IPS-NIHi7 (cell line): Measurements from ENCODE around the gene MEDAG.

Experiments
- DNase-seq: peaks from one replicate; pipeline ENCODE4 v3.0.0; 2012; ENCODE audit warnings: mixed read lengths; ENCODE audit errors: extremely low spot score

Gene MEDAG

GRCh38 chr13:30872685-30873461, 33.2 kb upstream of the MEDAG start:
- peak; percentile 74 for DNase-seq

- DNase-seq = no peak
Observed at GRCh38 chr13:30873499-30873898, 32.6 kb upstream of the MEDAG start.

DNA sequence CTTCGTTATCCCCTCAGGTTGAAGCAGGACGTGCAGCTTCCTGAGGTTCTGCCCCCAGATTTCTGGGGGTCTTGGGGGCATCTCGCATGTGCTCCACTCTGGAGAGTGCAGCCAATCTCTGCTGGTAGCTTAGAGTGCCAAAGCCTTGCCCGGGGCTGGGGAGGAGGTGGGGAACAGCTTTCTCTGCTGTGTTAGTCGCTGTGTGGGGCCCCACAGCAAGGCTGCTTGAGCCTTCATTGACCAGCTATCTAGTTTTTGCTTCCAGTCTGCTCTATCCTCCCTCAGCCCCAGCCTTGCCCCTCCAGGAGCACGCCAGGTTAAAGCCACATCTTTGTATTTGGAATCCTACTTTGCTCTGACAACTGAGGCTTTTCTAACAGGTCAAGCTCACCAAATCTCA, 32.0 kb upstream of the MEDAG start:
- no peak for DNase-seq

GRCh38 chr13:30874561-30874960, 31.5 kb upstream of the MEDAG start:
- DNase-seq = no peak

DNA sequence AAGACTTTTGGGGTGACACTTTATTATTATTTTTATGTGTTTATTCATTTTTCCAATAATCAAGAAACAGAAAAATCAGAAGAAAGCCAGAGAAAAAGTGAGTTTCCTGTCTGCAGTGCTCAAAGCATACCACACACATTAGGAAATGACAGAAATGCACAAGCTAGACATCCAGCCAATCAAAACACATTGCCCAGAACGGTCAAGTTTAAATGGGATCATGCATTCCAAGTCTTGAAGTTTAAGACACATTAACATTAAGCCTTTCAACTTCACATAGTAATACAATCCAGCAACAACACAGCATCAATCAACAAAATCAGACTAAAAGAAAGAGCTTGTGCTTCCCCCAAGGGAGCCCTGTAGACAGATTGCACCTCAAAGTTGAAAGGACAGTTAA, 28.7 kb upstream of the MEDAG start:
- no peak for DNase-seq

DNA sequence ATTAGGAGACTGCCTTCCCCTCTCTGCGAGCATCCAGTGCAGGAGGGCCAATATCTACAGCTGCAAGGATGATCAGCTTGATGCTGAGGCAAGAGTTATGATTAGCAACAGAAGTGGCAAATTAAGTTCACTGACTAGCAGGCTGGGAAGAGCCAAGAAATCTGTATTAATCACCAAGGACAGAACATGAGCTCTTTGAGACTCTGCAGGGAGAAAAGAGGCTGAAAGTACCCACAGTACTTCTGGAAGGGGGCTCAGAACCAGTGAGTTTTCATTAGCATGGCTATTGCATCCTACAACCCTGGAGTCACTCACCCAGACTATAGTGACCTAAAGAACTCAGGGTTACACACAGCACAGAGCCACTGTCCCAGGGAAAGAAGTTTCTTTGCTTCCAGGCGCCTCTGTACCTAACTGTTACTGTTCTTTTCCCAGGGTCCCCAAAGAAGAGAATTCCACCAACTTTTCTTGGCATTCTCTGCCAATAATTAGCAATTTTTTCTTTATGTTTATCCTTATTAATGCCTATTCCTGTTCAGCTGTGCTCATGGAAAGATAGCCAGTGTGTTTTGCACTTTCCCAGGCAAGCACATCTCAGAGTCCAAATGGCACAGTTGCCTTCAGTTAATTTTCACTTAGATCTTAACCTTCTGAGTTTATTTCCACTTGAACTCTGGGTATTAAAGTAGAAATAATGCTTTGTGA, 25.8 kb upstream of the MEDAG start:
- DNase-seq = no peak

- no peak for DNase-seq
Observed at GRCh38 chr13:30880856-30881155, 25.3 kb upstream of the MEDAG start.

GRCh38 chr13:30881191-30881651, 24.9 kb upstream of the MEDAG start:
- DNase-seq = no peak

GRCh38 chr13:30882026-30882850, 23.8 kb upstream of the MEDAG start:
- no peak for DNase-seq

GRCh38 chr13:30882996-30883766, 22.9 kb upstream of the MEDAG start:
- DNase-seq = no peak

DNA sequence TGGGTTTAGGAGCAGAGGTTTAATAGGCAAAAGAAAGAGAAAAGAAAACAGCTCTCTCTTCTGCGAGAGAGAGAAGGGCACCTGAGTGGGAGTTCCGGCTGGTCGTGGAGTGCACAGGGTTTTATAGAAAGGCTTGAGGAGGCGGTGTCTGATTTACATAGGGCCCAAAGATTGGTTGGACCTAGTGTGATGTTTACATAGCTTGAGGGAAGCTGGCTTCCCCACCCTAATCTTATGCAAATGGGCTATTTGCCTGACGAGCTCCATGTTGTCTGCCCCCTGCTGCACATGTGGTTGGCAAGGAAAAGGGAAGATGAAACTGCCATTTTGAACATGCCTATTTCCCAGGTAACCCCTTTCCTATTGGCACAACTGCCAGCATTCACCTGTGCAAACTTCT, 21.5 kb upstream of the MEDAG start:
- no peak for DNase-seq

DNA sequence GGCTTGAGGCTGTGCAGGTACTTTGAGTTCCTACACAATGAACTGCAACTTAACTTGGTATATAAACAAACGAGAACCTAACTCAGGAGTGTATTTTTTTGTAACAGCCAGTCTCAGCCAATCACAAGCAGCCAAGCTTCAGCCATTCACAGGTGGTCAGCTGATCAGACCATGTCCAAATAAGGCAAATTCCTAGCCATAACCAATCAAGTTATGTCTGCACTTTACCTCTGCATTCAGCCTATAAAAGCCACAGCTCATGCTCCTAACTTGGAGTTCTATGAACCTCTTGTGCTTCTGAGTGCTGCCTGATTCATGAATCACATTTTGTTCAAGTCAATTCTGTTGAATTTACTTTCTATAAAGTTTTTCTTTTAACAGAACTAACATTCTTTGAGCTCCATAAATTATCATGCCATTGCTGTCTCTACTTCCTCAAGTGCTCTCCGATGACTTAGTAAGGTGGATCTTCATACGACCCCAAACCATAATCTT, 16.8 kb upstream of the MEDAG start:
- no peak for DNase-seq

DNA sequence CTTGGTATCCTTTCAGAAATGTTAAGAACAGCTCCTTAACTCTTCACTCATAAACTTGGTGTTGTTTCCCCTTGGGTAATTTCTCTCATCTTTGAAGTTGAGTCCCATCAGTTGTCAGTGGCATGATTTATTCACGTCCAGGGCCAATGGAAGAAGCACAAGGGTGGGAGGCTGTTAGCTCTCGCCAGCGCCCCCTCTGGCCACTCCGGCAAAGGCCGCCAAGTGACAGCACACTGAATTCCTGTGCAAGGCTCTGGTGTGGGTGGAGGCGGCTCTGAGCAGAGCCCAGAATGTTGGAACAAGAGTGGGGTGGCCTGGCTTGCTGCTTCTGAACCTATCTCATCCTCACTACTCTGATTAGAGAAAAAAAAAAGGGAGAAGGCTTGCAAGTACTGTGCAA, 13.1 kb upstream of the MEDAG start:
- peak; percentile 80 for DNase-seq

GRCh38 chr13:30895773-30896172, 10.3 kb upstream of the MEDAG start:
- no peak for DNase-seq

GRCh38 chr13:30898070-30898469, 8.0 kb upstream of the MEDAG start:
- peak; percentile 26 for DNase-seq

GRCh38 chr13:30898678-30899241, 7.3 kb upstream of the MEDAG start:
- DNase-seq = no peak

DNA sequence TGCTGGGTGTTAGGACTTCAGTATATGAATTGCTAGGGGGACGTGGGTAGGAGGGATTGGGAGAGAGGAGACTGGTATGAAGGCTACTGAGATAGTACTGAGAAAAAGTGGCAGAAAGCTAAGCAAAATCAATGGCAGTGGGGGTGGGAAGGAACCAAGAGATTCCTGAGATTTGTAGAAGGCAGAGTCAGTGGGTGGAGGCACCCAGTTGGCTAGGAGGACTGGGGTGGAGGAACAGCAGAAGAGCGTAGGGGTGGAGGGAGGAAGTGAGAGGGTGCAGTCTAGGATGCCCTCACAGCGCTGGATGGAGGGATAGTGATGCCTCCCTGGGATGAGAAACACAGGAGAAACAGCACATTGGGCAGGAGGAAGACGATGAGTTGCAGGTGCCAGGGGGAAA, 5.6 kb upstream of the MEDAG start:
- DNase-seq = no peak

GRCh38 chr13:30900952-30901749, 4.9 kb upstream of the MEDAG start:
- no peak for DNase-seq

DNA sequence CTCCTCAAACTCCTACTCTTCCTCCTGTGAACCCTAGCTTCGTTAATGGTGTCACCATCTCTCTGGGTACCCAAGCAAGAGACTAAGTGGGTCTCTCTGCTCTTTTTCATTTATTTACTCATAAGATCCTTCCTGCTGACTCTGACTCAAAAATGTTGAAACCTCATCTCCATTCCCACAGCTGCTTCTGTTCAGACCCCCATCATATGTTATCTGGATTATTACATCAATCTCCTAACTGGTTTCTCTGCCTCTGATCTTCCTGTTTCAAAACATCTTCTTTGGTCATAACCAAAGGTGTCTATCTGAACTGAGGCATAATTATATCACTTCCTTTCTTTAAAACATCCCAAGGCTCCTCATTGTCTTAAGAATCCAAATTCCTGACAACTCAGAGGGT, 2.0 kb upstream of the MEDAG start:
- DNase-seq = no peak

DNA sequence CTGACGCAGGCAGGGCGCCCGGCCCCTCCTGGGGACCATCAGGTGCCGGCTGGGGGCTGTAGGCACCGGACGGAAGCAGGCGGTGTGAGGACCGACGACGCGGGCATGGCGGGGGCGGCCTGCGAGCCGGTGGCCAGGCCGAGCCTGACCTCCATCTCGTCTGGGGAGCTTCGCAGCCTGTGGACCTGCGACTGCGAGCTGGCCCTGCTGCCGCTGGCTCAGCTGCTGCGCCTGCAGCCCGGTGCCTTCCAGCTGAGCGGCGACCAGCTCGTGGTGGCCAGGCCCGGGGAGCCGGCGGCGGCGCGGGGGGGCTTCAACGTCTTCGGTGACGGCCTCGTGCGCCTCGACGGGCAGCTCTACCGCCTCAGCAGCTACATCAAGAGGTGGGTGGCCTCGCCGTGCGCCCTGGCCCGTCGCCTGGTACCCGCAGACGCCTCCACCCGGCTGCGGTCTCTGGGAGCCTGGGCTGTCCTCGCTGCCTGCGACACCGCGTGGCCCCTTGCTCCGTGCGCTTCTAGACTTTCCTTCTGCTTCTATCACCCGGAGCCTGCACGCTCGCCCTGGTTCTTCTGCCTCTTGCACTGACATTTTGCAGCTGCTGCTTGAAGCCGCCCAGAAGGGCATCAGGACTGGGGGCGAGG, 460 bp downstream of the MEDAG start:
- DNase-seq = peak; percentile 35
